SK-N-MC (cell line): ENCODE data around the gene NFIX.

Experiments used
- EZH2 ChIP-seq: fragments of 200-600 bp; sonication (generic); IDR thresholded peaks from one replicate; pipeline ENCODE4 v1.6.1; 2017; ENCODE audit warnings: antibody characterized with exemption
- POLR2AphosphoS5 ChIP-seq: IDR thresholded peaks from 2 replicates; pipeline ENCODE4 v1.6.1; 2012; ENCODE audit warnings: mild to moderate bottlenecking, low read depth, low read length, borderline replicate concordance

DNA sequence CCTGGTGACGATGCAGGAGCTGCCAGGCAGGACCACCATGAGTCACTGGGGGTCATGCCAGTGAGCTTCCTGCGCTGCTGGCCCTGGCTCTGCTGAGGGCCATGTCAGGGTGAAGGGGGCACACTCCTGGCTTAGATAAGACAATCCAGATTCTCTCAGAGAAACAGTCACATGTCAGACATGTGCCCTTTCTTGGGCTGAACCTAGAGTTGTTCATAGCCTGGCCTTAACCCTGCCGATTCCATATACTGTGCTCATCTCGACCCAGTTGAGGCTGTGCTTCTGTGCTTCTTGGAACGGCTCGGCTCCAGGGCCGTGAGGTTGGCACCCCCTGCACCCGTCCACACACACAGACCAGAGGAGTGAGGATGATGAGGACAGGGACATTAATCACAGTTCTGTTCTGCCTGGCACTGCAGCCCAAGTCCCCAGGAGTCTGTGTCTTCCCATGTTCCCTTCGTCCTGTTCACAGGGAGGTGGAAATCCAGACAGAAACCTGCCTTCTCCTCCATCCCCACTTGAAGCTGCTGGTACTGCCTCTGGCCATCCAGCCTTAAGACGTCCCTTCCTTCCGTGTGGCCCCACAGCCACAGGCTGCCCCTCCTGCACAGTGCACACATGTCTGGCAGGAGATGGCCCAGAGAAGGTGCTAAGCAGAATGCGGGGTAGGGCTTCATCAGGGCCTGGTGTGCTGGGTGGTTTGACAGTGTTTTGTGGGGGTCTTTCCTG, 57.3 kb downstream of the NFIX start:
- TF ChIP-seq EZH2: no peak
- no peak for TF ChIP-seq POLR2AphosphoS5
